Osteocyte (in vitro differentiated cells): ENCODE measurements around the gene GNB1. TPM values are rescaled to one million over a fixed set of nuclear protein-coding genes. Genes with fewer than 3 reads are reported as not detected.

Source experiments
- DNase-seq: peaks from one replicate; pipeline ENCODE4 v3.0.0; 2021; ENCODE audit warnings: mixed read lengths; ENCODE audit not compliant: unreplicated experiment; ENCODE audit errors: extremely low spot score
- H3K27ac Mint-ChIP-seq: one replicate; pipeline ENCODE4 v1.8.0; 2021; ENCODE audit warnings: mild to moderate bottlenecking, mixed read lengths; ENCODE audit not compliant: unreplicated experiment
- H3K27me3 Mint-ChIP-seq: one replicate; pipeline ENCODE4 v1.8.0; 2021; ENCODE audit warnings: mixed read lengths; ENCODE audit not compliant: unreplicated experiment
- H3K36me3 Mint-ChIP-seq: one replicate; pipeline ENCODE4 v1.8.0; 2021; ENCODE audit warnings: mixed read lengths; ENCODE audit not compliant: unreplicated experiment
- H3K4me1 Mint-ChIP-seq: one replicate; pipeline ENCODE4 v1.8.0; 2021; ENCODE audit warnings: mixed read lengths; ENCODE audit not compliant: unreplicated experiment
- H3K4me3 Mint-ChIP-seq: one replicate; pipeline ENCODE4 v1.8.0; 2021; ENCODE audit warnings: mild to moderate bottlenecking, moderate library complexity, mixed read lengths; ENCODE audit not compliant: unreplicated experiment
- H3K9me3 Mint-ChIP-seq: one replicate; pipeline ENCODE4 v1.8.0; 2021; ENCODE audit warnings: mixed read lengths; ENCODE audit not compliant: unreplicated experiment
- total RNA-seq: library from RNA; stranded (reverse); gene quantifications from 2 replicates; pipeline ENCODE4 v1.2.1, GENCODE V29; 2021
- TF ChIP-seq, protein P1 (sequence below): fragments of 200-600 bp; sonication (generic); IDR thresholded peaks from 2 replicates; pipeline ENCODE4 v1.5.0; 2021; ENCODE audit warnings: antibody characterized with exemption, mild to moderate bottlenecking, moderate library complexity

The GNB1 gene
- total RNA-seq, 1 donor from 2014 or later: 407 TPM

DNA sequence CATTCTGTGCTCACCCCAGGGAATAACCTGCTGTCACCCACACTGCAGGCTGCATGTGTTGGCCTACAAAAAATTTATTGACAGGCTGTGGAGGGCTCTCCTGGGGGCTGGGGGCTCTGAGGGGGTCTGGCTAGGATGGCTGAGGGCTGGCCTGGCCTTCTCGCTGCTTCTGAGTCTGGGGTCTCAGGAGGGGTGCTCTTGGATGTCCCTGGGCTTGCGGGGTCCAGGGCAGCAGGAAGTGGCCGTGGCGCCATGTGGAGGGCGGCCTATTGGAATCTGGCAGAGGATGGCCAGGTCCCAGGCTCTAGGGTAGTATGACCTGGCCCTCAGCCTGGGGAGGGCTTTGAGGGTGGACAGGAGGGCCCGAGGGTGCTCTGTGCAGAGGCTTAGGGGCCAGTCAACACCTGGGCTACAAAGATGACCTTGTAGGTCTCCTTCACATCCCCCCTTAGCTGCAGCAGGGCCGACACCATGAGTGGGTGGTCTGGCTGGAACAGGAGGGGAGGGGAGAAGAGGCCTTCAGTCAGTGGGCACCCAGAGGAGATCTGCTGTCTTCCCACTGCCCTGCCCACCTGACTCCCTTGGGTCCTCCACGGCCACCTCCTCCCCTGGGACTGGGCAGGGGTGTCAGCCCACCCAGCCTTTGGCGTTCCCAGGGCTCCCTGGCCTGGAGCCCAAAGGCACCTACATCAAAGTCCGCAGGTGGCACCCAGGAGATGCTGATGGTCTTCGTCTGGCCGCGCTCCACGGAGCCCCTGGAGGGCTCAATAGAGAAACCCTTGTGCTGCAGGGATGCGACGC is 31.2 kb upstream of the GNB1 start:
- no peaks in the 10 kb centered on the region for H3K4me1 Mint-ChIP-seq
- no peak overlapping the region for H3K27ac Mint-ChIP-seq
- H3K4me3 Mint-ChIP-seq: no peak overlapping the region
- no peaks in the 10 kb centered on the region for H3K27me3 Mint-ChIP-seq
- no peaks in the 10 kb centered on the region for H3K9me3 Mint-ChIP-seq
- no peaks in the 10 kb centered on the region for H3K36me3 Mint-ChIP-seq
- no peak for DNase-seq
- TF ChIP-seq, protein P1, sequence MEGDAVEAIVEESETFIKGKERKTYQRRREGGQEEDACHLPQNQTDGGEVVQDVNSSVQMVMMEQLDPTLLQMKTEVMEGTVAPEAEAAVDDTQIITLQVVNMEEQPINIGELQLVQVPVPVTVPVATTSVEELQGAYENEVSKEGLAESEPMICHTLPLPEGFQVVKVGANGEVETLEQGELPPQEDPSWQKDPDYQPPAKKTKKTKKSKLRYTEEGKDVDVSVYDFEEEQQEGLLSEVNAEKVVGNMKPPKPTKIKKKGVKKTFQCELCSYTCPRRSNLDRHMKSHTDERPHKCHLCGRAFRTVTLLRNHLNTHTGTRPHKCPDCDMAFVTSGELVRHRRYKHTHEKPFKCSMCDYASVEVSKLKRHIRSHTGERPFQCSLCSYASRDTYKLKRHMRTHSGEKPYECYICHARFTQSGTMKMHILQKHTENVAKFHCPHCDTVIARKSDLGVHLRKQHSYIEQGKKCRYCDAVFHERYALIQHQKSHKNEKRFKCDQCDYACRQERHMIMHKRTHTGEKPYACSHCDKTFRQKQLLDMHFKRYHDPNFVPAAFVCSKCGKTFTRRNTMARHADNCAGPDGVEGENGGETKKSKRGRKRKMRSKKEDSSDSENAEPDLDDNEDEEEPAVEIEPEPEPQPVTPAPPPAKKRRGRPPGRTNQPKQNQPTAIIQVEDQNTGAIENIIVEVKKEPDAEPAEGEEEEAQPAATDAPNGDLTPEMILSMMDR: no peak

DNA sequence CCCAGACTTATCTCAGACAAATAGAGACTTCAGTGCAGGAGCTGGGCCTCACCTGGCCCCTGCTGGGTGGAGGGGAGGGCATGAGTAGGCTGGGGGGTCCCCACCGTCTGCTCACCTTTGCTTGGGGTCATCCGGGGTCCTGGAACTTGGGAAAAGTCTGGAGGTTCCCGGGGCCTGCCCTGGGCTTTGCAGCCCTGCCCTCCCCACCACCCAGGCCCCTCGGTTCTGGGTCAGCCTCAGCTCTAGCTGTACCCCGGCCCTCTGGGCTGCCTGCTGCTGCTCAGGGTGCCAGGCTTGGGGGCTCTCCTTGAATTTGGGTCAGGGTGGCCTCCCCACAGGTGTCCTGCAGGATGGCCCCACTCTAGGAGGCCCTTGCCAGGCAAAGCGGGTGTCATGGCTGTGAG is 30.6 kb upstream of the GNB1 start:
- Mint-ChIP-seq H3K27ac (no peak overlapping the region), H3K9me3 (no peaks in the 10 kb centered on the region), H3K27me3 (no peaks in the 10 kb centered on the region), H3K4me1 (no peaks in the 10 kb centered on the region), H3K4me3 (no peak overlapping the region), H3K36me3 (no peaks in the 10 kb centered on the region)
- TF ChIP-seq, protein P1: no peak
- DNase-seq: peak; percentile 80

DNA sequence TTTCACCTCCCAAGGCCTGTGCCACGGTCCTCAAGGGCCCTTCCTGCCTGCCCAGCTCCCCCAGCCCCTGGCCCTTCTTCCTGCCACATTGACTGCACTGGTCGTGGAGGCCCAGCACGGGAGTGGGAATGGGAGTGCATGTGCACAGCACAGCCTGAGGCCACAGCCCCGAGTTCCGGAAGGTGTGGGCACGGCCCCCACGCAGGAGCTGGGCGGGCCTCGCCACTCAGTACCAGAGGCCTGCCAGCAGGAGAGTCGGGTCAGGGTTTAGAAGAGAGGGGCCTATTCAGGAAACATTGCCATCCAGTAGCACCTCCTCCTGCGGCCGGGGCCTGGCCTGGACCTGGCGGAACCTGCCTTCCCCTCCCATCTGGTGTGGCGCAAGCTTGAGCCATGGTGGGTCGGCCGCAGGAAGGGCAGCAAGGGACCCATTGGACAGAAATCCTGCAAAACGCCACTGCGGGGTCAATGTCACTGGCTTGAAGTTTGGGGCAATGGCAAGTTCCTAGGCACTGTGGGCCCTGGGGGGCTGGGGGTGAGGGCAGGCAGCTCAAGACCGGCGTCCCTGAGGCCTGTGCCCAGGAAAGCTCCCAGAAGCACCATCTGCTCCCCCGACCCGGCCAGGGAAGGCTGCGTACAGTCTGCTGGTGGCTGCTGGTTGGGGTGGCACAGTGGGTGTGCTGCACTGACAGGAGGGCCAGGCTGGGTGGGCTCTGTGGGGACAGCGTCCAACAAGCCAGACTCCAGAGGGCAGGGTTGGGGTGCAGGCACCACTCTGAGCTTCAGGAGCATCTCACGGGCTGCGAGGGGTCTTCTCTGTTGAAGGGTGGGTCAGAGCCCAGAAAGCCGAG is 29.9 kb upstream of the GNB1 start:
- H3K4me1 Mint-ChIP-seq: no peaks in the 10 kb centered on the region
- peak; percentile 84 for DNase-seq
- H3K4me3 Mint-ChIP-seq: no peak overlapping the region

DNA sequence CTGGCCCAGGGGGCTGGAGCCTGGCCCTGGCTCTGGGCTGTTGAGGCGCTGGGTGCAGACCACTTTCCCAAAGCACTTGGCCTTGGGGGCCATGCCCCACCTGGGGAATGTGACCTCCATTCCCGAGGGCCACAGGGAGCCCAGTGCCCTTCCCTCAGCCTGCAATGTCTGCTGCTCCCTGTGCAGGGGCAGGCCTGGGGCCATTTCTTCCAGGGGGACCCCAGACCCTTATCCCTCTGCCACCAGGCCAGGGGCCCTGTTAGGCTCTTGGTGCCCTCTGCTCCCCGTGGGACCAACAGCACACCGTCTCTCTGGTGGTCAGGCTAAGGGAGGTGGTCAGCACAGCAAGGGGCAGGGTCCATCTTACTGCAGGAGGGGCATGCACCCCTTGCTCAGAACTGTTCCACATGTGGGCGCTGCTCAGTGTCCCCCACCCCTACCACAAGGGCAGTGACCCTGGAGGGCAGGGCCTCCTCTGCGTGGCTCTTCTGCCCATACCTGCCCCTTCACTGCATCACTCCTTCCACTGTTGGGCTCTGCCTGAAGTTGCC is 29.2 kb upstream of the GNB1 start:
- no peaks in the 10 kb centered on the region for H3K27me3 Mint-ChIP-seq
- no peak for DNase-seq
- H3K36me3 Mint-ChIP-seq: no peaks in the 10 kb centered on the region
- H3K4me3 Mint-ChIP-seq: no peak overlapping the region
- H3K27ac Mint-ChIP-seq: no peak overlapping the region
- no peaks in the 10 kb centered on the region for H3K4me1 Mint-ChIP-seq
- H3K9me3 Mint-ChIP-seq: no peaks in the 10 kb centered on the region
- TF ChIP-seq, protein P1: no peak

More for the DNA sequence above, 29.9 kb upstream of the GNB1 start:
- TF ChIP-seq, protein P1: no peak
- H3K9me3 Mint-ChIP-seq: no peaks in the 10 kb centered on the region
- H3K27me3 Mint-ChIP-seq: no peaks in the 10 kb centered on the region
- H3K36me3 Mint-ChIP-seq: no peaks in the 10 kb centered on the region
- H3K27ac Mint-ChIP-seq: no peak overlapping the region
